Measurements from ENCODE around the gene NTM.

The NTM gene

GRCh38 chr11:131822506-131822905 lies 452.1 kb downstream of the NTM start:
- H2AFZ ChIP-seq (ENCODE audit: low read depth, low read length), result no peak overlapping the region
- H3K4me1 ChIP-seq (ENCODE audit: insufficient read depth, low read length), result no peaks in the 10 kb centered on the region
- no peak overlapping the region for H3K4me3 ChIP-seq (ENCODE audit: low read length)
- H3K27me3 ChIP-seq (ENCODE audit: insufficient read depth, low read length), result peaks cover 2% of the 10 kb centered on the region
- no peaks in the 10 kb centered on the region for H3K9me3 ChIP-seq (ENCODE audit: low read length)
- no peaks in the 10 kb centered on the region for H3K36me3 ChIP-seq (ENCODE audit: insufficient read depth, low read length)

DNA sequence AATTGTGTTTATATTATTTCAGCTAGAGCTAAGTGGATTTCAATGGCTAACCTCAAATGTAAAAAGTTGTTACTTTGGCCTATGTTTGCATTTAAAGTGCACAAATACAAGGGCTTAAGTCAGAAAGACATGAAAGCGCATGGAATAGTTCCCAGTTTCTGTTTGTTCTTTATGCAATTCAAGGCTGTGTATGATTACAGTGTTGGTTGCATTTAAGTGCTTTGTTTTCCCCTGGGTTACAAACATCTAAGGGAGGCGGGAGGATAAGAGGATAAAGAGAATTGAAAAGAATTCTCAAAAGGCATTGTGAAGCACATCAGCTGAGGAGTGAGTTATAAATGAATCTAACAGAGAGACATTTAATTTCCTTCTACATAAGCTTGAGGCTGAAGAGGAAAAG lies 453.4 kb downstream of the NTM start:
- no peaks in the 10 kb centered on the region for H3K4me1 ChIP-seq (ENCODE audit: insufficient read depth, low read length)
- no peak overlapping the region for H2AFZ ChIP-seq (ENCODE audit: low read depth, low read length)
- H3K9me3 ChIP-seq (ENCODE audit: low read length), result no peaks in the 10 kb centered on the region
- H3K27me3 ChIP-seq (ENCODE audit: insufficient read depth, low read length), result peaks cover 2% of the 10 kb centered on the region
- no peak overlapping the region for H3K4me3 ChIP-seq (ENCODE audit: low read length)
- no peaks in the 10 kb centered on the region for H3K36me3 ChIP-seq (ENCODE audit: insufficient read depth, low read length)

GRCh38 chr11:131824771-131825170 lies 454.4 kb downstream of the NTM start:
- Histone ChIP-seq H3K4me1 (ENCODE audit: insufficient read depth, low read length) (no peaks in the 10 kb centered on the region), H3K4me3 (ENCODE audit: low read length) (no peak overlapping the region), H2AFZ (ENCODE audit: low read depth, low read length) (no peak overlapping the region), H3K27me3 (ENCODE audit: insufficient read depth, low read length) (peaks cover 2% of the 10 kb centered on the region), H3K36me3 (ENCODE audit: insufficient read depth, low read length) (no peaks in the 10 kb centered on the region), H3K9me3 (ENCODE audit: low read length) (no peaks in the 10 kb centered on the region)

DNA sequence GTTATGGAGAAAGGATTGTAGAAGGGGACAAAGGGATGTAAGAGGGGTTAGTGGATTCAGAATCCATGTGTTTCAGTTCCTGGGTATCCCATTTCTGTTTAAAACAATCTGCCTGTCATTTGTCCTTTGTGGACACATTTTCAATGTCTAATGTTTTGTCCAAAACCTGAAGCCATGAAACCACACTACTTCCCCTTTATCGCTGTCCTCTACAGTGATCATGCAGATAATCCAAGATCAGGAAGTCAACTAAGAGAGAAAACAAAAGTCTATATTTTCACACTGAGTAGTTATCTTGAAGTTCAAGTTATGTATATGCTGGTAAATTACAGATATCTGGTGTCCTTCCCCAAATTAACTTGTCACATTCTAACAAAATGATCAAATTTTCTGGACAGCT lies 457.0 kb downstream of the NTM start:
- no peaks in the 10 kb centered on the region for H3K9me3 ChIP-seq (ENCODE audit: low read length)
- H3K27me3 ChIP-seq (ENCODE audit: insufficient read depth, low read length), result peaks cover 1% of the 10 kb centered on the region
- no peak overlapping the region for H3K4me3 ChIP-seq (ENCODE audit: low read length)
- H3K4me1 ChIP-seq (ENCODE audit: insufficient read depth, low read length), result no peaks in the 10 kb centered on the region
- H2AFZ ChIP-seq (ENCODE audit: low read depth, low read length), result no peak overlapping the region
- H3K36me3 ChIP-seq (ENCODE audit: insufficient read depth, low read length), result no peaks in the 10 kb centered on the region

GRCh38 chr11:131829725-131830124 lies 459.3 kb downstream of the NTM start:
- H3K27me3 ChIP-seq (ENCODE audit: insufficient read depth, low read length), result no peaks in the 10 kb centered on the region
- H3K36me3 ChIP-seq (ENCODE audit: insufficient read depth, low read length), result no peaks in the 10 kb centered on the region
- no peak overlapping the region for H3K4me3 ChIP-seq (ENCODE audit: low read length)
- H2AFZ ChIP-seq (ENCODE audit: low read depth, low read length), result no peak overlapping the region
- H3K9me3 ChIP-seq (ENCODE audit: low read length), result no peaks in the 10 kb centered on the region
- H3K4me1 ChIP-seq (ENCODE audit: insufficient read depth, low read length), result no peaks in the 10 kb centered on the region

DNA sequence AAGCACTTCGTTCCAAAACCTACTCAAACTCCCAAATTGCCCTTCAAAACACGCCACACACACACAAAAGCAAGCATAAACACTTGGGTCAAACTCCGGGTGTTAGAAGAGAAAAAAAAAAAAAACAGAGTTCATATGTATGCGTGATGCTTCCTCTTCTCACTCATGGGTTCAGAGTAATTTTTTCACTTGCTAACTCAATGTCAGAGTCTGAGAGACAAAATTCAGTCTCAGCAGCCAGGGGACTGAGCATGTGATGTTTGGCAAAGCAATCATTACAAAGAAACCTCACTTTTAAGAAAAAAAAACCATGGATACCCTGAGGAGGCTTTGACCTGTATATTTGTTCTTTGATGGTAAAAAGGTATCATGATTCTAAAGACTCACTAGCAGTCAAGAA lies 461.7 kb downstream of the NTM start:
- Histone ChIP-seq H3K36me3 (ENCODE audit: insufficient read depth, low read length) (no peaks in the 10 kb centered on the region), H3K9me3 (ENCODE audit: low read length) (no peaks in the 10 kb centered on the region), H3K4me1 (ENCODE audit: insufficient read depth, low read length) (no peaks in the 10 kb centered on the region), H3K27me3 (ENCODE audit: insufficient read depth, low read length) (no peaks in the 10 kb centered on the region), H2AFZ (ENCODE audit: low read depth, low read length) (no peak overlapping the region), H3K4me3 (ENCODE audit: low read length) (no peak overlapping the region)

DNA sequence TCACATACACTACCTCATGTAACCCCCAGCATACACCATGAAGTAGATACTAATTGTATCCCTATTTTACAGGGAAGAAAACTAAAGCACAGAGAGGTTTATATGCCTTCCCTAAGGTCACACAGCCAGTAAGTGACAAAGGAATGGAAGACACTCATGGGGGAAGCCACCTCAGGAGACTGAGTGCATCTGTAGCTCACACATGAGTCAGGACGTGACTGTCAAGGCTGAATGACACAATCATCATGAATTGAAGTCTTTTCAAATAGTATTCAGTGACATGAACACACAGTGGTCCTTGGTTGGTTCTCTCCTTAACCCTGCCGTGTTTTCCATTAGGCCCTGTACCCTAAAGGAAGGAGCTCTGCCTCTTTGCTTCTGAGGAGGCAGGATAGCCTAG lies 463.0 kb downstream of the NTM start:
- Histone ChIP-seq H3K36me3 (ENCODE audit: insufficient read depth, low read length) (no peaks in the 10 kb centered on the region), H3K9me3 (ENCODE audit: low read length) (no peaks in the 10 kb centered on the region), H2AFZ (ENCODE audit: low read depth, low read length) (no peak overlapping the region), H3K4me3 (ENCODE audit: low read length) (no peak overlapping the region), H3K4me1 (ENCODE audit: insufficient read depth, low read length) (no peaks in the 10 kb centered on the region), H3K27me3 (ENCODE audit: insufficient read depth, low read length) (no peaks in the 10 kb centered on the region)

DNA sequence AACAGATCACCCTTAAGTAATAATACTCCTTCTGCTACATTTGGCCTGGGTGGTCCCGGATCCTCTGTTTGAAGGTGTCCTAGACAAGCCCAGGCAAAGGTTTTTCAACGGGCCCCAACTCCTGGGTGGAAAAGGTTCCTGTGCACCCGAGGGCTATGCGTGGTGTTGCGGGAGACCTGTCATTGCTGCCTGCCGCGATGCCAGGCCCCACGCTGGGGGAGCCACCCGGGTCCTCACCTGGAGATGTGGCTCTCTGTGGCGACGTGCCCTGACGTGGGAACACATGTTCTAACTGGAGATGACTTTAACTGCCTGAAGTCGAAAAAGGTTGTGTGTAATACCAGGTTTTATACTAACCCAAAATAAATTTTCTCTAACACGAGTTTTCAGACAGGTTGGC lies 467.1 kb downstream of the NTM start:
- no peak overlapping the region for H2AFZ ChIP-seq (ENCODE audit: low read depth, low read length)
- H3K4me3 ChIP-seq (ENCODE audit: low read length), result no peak overlapping the region
- no peaks in the 10 kb centered on the region for H3K4me1 ChIP-seq (ENCODE audit: insufficient read depth, low read length)
- H3K36me3 ChIP-seq (ENCODE audit: insufficient read depth, low read length), result no peaks in the 10 kb centered on the region
- H3K9me3 ChIP-seq (ENCODE audit: low read length), result no peaks in the 10 kb centered on the region
- no peaks in the 10 kb centered on the region for H3K27me3 ChIP-seq (ENCODE audit: insufficient read depth, low read length)

DNA sequence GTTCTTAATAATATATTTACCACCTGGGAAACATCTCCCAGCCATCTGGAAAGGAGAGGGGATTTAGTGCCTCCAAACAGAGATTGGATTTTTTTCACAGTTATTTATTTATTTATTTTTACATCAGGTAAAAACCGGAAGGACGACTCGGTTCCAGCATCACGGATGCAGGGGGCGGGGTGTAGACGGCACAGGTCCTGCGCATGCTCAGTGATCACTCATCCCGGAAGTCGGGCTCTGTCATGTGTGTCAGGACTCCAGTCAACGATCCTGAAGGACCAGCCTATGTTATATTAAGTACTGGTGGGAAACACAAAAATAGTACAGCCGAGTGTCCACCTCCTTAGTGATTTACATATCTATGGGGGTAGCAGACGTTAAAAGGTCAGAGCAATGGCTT lies 467.6 kb downstream of the NTM start:
- Histone ChIP-seq H3K27me3 (ENCODE audit: insufficient read depth, low read length) (no peaks in the 10 kb centered on the region), H2AFZ (ENCODE audit: low read depth, low read length) (no peak overlapping the region), H3K9me3 (ENCODE audit: low read length) (no peaks in the 10 kb centered on the region)

DNA sequence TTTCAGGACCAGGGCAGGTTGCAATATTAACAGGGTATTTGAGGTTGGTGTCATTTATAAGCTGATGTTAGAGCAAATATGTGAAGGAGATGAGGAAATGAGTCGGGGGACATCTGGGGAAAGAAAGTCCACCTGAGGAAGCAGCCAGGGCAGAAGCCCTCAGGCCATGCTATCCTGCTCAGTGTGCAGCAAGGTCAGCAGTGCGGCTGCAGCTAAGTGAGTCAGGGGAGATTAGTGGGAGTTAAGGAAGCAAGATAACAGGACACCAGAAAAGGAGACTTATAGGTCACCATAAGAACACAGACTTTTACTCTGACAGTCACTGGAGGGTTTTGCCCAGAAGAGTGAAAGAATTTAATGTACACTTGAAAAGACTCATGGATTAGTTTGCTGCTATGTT lies 468.9 kb downstream of the NTM start:
- Histone ChIP-seq H3K27me3 (ENCODE audit: insufficient read depth, low read length) (no peaks in the 10 kb centered on the region), H2AFZ (ENCODE audit: low read depth, low read length) (no peak overlapping the region), H3K9me3 (ENCODE audit: low read length) (no peaks in the 10 kb centered on the region), H3K4me1 (ENCODE audit: insufficient read depth, low read length) (no peaks in the 10 kb centered on the region), H3K36me3 (ENCODE audit: insufficient read depth, low read length) (no peaks in the 10 kb centered on the region), H3K4me3 (ENCODE audit: low read length) (no peak overlapping the region)

More for the DNA sequence above, 467.6 kb downstream of the NTM start:
- Histone ChIP-seq H3K4me1 (ENCODE audit: insufficient read depth, low read length) (no peaks in the 10 kb centered on the region), H3K4me3 (ENCODE audit: low read length) (no peak overlapping the region), H3K36me3 (ENCODE audit: insufficient read depth, low read length) (no peaks in the 10 kb centered on the region)

- Histone ChIP-seq H3K9me3 (ENCODE audit: low read length) (no peaks in the 10 kb centered on the region), H3K4me1 (ENCODE audit: insufficient read depth, low read length) (no peaks in the 10 kb centered on the region)
Observed at GRCh38 chr11:131840545-131840944, 470.1 kb downstream of the NTM start.

DNA sequence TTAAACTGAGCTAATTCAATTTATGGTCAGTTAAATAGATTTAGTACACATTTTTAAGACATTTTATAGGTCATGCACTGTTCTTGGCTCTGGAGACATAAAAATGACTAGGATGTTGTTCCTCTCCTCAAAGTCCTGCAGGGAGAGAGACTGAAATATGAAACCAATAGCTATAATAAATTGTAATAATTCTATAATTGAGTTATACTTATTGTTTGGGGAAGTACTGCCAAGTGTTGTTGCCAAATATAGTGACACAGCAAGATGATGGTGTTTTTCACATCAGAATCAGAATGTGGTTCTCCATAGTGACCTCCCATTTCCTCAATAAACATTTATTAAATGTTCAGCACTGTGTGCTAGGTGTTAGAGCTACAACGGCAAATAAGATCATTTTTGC lies 470.6 kb downstream of the NTM start:
- no peaks in the 10 kb centered on the region for H3K27me3 ChIP-seq (ENCODE audit: insufficient read depth, low read length)
- H2AFZ ChIP-seq (ENCODE audit: low read depth, low read length), result no peak overlapping the region
- no peaks in the 10 kb centered on the region for H3K4me1 ChIP-seq (ENCODE audit: insufficient read depth, low read length)
- no peak overlapping the region for H3K4me3 ChIP-seq (ENCODE audit: low read length)
- no peaks in the 10 kb centered on the region for H3K9me3 ChIP-seq (ENCODE audit: low read length)
- no peaks in the 10 kb centered on the region for H3K36me3 ChIP-seq (ENCODE audit: insufficient read depth, low read length)

More at GRCh38 chr11:131840545-131840944, 470.1 kb downstream of the NTM start:
- H3K36me3 ChIP-seq (ENCODE audit: insufficient read depth, low read length), result no peaks in the 10 kb centered on the region
- no peak overlapping the region for H2AFZ ChIP-seq (ENCODE audit: low read depth, low read length)
- no peak overlapping the region for H3K4me3 ChIP-seq (ENCODE audit: low read length)
- no peaks in the 10 kb centered on the region for H3K27me3 ChIP-seq (ENCODE audit: insufficient read depth, low read length)

- Histone ChIP-seq H2AFZ (ENCODE audit: low read depth, low read length) (no peak overlapping the region), H3K9me3 (ENCODE audit: low read length) (no peaks in the 10 kb centered on the region), H3K4me1 (ENCODE audit: insufficient read depth, low read length) (no peaks in the 10 kb centered on the region), H3K4me3 (ENCODE audit: low read length) (no peak overlapping the region), H3K27me3 (ENCODE audit: insufficient read depth, low read length) (no peaks in the 10 kb centered on the region), H3K36me3 (ENCODE audit: insufficient read depth, low read length) (no peaks in the 10 kb centered on the region)
Observed at GRCh38 chr11:131841925-131842635, 471.7 kb downstream of the NTM start.

- H3K4me1 ChIP-seq (ENCODE audit: insufficient read depth, low read length), result no peaks in the 10 kb centered on the region
- no peak overlapping the region for H2AFZ ChIP-seq (ENCODE audit: low read depth, low read length)
- H3K27me3 ChIP-seq (ENCODE audit: insufficient read depth, low read length), result no peaks in the 10 kb centered on the region
- no peak overlapping the region for H3K4me3 ChIP-seq (ENCODE audit: low read length)
- H3K9me3 ChIP-seq (ENCODE audit: low read length), result no peaks in the 10 kb centered on the region
- H3K36me3 ChIP-seq (ENCODE audit: insufficient read depth, low read length), result no peaks in the 10 kb centered on the region
Observed at GRCh38 chr11:131845255-131845654, 474.8 kb downstream of the NTM start.

Data from neuron (in vitro differentiated cells).